Islet of Langerhans (tissue), 1 donor: ENCODE results near the gene TUT7.

Experiments used
- FAIRE-seq: peaks from one replicate; lab custom pipeline; 2011; peaks lifted over from hg19 to GRCh38; lab: Jason Lieb, UNC

TUT7 gene

DNA sequence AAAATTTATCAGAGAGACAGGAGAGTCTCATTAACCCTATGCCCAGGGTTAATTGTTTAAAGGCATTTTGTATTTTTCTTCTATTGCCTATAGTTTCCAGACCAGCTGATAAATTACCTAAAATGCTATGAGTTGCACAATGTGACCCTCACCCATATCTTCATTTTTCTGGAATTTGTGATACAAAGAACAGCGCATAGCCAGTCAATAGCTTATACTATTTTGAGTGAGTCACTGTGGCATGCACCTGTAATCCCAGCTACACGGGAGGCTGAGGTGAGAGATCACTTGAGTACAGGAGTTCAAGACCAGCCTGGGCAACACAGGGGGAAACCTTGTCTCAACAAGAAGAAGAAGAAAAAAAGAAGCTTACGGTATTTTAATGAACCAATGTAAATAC, 97.6 kb downstream of the TUT7 start:
- FAIRE-seq, result no peak

DNA sequence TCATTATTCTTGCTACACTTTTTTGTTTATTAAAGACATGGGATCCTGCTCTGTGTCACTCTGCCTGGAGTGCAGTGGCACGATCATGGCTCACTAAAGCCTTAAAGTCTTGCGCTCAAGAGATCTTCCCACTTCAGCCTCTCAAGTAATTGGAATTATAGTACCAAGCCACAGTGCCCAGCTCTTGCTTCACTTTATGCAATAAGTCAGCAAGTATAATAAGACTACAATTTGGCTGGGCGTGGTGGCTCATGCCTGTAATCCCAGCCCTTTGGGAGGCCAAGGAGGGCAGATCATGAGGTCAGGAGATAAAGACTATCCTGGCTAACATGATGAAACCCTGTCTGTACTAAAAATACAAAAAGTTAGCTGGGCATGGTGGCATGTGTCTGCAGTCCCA, 100.6 kb downstream of the TUT7 start:
- no peak for FAIRE-seq

DNA sequence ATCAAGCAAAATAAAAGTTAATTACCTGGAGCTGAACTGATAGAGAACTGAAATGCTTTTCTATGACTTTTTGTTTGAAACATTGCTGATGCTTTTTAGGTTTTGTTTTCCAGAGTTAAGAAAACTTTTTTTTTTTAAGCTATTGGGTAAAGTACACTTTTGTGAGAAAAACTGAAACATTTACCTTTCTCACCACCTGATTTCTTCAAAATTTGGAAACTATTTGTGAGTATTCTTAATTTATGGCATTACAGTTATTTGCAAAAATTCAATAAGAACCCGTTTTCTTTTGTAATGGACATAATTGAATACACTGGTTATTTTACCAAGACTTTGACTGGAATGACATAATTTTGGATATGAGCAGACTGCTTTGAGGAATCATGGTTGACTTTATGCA, 101.3 kb downstream of the TUT7 start:
- FAIRE-seq, result no peak

DNA sequence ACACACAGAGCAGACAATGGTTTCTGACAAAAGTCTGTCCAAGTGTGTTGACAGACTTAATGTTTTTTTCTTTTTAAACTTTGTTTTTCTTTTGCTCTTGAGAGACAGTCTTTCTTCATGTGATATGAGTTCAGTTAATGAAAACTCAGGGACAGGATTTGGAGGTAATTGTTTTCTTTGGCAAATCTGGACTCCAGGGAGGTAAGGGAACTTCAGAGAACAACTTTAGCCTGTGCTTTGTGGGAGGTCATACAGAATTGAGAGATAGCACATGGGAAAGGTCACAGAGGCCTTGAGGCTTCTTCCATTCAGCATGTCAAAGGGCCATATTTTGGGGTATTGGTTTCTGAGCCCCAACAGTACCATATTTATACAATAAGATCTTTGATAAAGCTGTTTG, 104.1 kb downstream of the TUT7 start:
- FAIRE-seq, result no peak

DNA sequence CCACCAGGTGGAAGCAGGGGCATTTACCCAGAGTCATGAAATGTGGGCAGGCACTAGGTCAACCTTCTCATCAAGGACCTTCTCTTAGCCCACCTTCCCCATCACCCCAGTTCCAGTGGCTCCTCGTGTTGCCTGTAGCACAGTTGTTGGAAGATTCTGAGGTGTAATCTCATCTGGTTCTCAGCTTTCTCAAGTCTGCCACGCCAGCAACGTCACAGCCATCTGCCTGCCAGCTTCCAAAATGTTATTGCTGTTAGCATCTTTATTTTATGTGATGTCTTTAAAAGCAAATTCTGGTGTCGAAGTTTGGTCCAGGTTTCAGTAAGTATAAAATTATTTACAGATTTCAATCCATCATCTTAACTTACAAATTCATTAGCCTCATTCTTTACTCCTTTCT, 105.5 kb downstream of the TUT7 start:
- no peak for FAIRE-seq

DNA sequence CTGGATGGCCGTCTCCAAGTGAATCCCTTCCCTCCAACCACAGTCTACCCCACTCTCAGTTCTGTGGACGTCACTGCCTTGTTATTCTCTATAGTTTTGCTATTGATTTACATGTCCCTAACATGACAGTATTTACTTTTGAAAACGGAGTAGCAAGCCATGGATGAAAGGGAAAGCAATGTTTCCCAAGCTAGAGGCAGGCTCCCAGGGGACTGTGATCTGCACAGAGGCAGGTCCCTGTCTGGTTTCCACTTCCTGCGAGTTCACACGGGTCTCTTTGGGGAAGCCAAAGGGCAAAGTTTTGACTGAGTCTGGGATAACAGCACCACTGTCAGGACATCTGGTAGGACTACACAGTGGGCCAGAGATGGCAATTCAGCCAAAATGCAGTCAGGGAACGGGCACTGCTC, 107.5 kb downstream of the TUT7 start:
- FAIRE-seq, result no peak

DNA sequence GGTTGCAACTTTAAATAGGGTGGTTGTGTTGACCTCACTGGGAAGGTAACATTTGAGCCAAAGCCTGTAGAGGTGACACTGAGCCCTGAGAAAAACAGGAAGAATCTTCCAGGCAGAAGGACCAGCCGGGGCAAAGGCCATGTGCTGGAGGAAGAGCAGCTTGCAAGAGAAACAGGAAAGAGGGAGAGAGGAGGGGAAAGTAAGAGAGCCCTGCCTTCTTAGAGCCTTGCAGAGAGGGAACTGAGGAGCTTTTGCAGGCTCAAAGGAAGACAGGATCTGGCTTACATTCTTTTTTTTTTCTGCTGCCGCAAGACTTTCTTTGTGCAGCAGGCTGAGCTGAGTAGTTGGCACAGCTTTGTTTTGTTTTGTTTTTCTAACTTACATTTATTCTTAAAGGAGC, 112.1 kb downstream of the TUT7 start:
- no peak for FAIRE-seq

DNA sequence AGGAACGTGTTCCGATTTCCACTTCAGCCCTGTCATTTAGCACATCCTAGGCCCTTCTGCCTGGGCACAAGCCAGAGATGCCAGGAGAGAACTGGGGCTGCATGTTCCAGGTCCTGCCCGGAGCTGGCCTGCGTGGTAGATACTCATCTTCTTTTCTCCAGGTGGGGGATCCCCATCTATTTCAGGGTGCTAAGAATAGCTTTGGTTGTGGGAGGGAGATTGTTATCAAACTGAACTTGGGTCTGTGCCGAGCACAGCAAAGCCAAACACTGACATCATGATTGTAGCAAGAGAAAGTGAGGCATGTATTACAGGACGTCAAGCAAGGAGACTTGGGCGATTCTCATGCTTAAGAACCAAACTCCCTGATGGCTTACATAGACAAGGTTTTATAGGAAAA, 113.0 kb downstream of the TUT7 start:
- FAIRE-seq, result no peak

DNA sequence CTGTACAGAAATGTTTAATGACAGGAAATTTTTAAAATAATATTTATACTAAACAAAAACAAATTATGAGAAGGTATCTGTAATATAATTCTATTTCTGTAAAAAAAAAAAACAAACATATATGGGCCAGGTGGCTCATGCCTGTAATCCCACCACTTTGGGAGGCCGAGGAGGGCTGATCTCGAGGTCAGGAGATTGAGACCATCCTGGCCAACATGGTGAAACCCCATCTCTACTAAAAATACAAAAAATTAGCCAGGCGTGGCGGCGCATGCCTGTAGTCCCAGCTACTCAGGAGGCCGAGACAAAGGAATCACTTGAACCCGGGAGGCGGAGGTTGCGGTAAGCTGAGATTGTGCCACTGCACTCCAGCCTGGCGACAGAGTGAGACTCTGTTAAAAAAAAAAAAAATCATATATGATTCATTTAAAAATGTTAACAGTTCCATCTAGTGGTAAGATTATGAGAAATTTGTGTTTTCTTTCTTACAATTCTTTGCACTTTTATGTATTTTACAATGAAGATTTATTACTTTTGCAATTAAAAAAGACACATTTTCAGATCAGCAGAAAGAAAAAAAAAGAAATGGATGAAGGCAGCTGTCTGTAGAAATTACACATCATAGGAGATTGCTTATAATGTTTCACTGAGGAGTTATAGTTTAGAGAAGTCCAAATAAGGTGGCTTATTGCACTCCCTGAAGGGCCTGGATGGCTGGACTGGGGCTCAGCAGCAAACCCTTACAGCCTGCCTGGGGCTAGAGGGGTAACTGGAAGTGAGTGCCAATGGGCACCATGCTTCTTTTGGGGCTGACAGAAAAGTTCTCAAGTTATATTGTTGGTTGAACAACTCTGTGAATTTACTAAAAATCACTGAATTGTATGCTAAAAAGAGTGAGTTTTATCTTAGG, 115.1 kb downstream of the TUT7 start:
- FAIRE-seq, result no peak
